ENCODE data around the gene VOPP1.
"Not testable (repeated sequence)": the region's sequence is repeated elsewhere in the genome, so short reads cannot be mapped to it uniquely, and the experiment has no call there.

VOPP1 gene, protein sequence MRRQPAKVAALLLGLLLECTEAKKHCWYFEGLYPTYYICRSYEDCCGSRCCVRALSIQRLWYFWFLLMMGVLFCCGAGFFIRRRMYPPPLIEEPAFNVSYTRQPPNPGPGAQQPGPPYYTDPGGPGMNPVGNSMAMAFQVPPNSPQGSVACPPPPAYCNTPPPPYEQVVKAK

GRCh38 chr7:55572378-55573233 lies at the start of gene VOPP1:
TSS of gene VOPP1 (minus strand) at chr7:55572502. CDS start at chr7:55572324, 178 bp downstream.
- peak; percentile 86 for DNase-seq

GRCh38 chr7:55618913-55619312 lies 46.6 kb upstream of the VOPP1 start:
- no peak for DNase-seq

DNA sequence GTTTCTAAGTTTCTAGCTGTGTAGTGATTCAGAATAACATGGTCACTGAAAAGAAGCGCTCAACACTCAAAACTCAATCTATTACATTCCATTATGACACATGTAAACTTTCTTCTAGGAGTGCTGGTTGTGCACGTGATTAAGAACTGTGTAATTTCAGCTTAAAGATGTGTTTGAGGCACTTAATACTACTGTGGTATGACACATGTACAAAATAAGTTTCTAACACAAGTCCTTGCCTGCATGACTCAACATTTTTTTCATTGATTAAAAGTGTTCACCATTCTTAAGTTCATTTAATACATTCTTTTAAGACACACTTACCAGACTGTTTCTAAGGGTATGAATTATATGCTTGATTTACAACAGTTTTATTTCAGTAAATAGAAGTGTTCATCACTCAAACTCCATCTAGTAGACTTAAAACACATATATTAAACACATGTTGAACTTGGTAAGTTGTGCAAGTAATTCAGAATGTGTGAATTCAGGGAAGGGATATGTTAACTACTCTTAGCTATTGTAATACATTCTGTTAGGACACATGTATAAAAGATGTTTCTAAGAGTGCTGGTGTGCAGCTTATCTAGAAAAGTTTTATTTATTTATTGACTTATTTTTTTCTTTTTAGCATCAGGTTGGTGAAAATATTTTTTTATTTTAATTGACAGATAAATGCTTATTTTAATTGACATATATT lies 42.2 kb upstream of the VOPP1 start:
- not testable (repeated sequence) for DNase-seq

- not testable (repeated sequence) for DNase-seq
Measured at GRCh38 chr7:55609726-55610125, 37.4 kb upstream of the VOPP1 start.

DNA sequence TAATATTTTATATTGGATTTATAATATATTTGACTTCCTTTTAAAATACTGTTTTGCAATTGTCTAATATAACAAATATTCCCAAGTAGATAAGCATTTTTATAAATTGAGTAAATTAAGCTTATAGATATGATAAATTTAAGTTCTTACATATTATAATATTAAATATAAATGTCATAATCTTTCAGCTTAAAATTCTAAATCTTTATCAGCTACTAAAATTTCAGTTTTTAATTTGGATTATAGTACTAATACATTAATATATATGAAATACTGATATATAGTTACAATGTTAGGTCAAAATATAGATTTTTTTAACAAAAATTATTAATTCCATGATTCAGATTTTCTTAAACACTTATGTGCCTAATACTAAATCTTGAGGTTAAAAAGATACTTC lies 33.4 kb upstream of the VOPP1 start:
- DNase-seq: not testable (repeated sequence)

DNA sequence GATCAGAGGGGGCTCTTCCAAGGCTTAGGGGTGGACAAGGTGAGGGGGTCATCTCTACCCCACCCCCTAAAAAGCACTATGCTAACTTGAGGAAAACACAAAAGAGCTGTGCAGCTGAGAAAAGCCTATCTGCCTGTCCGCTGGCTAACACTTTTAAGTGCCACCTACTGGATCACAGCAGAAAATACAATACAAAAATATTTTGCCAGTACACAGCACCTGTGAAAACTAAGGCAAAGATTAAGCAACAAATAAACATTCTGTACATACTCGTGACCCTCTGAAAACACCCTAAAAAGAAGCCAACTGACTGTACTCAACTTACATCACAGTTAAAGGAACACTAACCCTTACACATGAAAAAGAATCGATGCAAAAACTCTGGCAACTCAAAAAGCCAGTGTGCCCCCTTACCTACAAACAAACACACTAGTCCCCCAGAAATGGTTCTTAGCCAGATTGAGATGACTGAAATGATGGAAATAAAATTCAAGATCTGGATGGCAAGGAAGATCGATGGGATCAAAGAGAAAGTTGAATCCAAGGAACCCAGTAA lies 25.7 kb upstream of the VOPP1 start:
- peak; percentile 46 for DNase-seq

GRCh38 chr7:55597214-55597739 lies 25.0 kb upstream of the VOPP1 start:
- not testable (repeated sequence) for DNase-seq

- DNase-seq: no peak
Measured at GRCh38 chr7:55595511-55595910, 23.2 kb upstream of the VOPP1 start.

- no peak for DNase-seq
Measured at GRCh38 chr7:55594870-55595269, 22.6 kb upstream of the VOPP1 start.

- no peak for DNase-seq
Measured at GRCh38 chr7:55594414-55594813, 22.1 kb upstream of the VOPP1 start.

DNA sequence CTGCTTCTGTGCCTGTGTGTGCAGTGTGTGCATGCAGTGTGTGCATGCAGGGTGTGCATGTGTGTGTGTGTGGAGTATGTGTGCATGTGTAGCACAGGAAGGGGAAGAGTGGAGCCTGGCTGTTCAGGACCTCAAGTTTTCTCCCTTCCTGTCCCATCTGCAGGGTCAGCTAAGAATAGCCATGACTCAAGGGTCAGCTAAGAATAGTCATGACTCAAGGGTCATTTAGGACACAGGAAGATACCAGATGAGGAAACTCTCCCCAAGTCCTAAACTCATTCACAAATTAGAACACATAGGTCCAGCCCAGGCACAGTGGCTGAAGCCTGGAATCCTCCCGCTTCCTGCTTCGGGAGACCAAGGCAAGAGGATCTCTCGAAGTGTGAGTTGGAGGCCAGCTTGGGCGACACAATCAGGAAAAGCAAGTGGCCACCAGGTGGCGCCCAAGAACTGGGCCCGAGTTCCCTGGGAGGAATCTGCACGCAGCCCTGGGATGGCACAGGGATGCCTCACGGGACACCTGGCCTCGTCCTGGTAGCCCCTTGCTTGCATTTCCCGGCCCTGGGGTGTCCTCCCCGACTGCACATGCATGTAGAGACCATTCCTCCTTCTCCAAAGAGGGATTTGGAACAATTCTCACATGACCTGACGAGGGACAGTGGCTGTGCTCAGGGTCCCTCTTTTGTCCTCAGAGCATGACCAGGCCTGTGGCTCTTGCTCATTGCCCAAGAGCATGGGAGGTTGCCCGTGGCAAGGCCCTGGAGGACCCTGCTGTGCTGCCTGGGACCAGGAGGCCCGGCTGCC lies 21.4 kb upstream of the VOPP1 start:
- peak; percentile 76 for DNase-seq

GRCh38 chr7:55593172-55593514 lies 20.8 kb upstream of the VOPP1 start:
- no peak for DNase-seq

GRCh38 chr7:55592492-55592891 lies 20.2 kb upstream of the VOPP1 start:
- no peak for DNase-seq

GRCh38 chr7:55591282-55591931 lies 19.1 kb upstream of the VOPP1 start:
- DNase-seq: no peak

DNA sequence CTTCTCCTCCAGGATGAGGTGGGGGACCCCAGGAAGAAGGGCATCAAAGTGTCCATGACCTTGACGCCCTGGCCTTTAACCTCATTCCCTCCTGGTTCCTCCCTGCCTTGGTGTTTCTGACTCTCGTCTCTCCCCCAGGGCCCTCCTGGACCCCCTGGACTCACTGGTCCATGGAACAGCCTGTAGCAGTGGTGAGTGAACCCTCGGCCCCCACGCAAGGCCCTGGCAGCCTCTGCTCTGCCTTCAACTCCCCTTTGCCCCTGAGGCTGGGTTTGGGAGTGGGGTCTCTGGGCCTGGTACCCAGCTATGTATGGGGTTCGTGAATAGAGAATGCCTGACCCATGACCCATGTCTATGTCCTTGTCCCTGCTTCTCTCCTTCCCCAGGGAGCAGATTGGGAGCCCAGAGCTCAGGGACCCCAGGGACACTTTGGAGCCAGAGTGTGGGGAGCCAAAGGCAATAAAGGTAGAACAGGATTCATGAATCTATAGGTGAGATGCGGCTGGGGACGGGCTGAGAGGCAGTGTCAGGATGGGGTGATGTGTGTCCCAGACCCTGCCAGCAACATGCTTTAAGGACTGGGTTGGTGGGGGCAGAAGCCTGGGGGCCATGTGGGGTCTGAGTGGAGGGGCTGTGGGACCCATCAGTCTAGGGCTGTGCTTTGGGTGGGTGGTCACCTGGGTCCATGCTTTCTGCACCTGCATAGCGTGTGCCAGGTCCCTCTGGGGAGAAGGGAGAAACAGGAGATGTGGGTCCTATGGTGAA lies 18.4 kb upstream of the VOPP1 start:
- no peak for DNase-seq

DNA sequence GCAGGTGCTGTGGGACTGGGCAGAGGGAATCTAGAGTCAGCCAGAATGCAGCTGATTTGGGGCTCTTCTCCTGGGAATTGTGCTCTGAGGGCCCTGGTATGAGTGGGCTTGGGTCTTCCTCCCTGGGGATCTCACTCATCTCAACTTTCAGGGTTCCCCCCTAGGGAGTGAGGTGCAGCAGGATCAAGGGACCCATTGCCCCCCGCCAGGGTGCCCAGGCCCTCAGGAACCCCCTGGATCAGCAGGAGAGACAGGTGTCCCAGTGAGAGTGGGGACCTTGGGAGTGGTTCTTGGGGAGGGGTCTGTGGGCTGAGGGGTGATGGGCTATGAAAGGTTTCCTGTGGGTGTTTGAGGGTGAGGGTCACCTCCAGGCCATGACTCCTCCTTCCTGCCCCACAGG lies 17.6 kb upstream of the VOPP1 start:
- DNase-seq: no peak

- DNase-seq: no peak
Measured at GRCh38 chr7:55588976-55589604, 16.8 kb upstream of the VOPP1 start.

- no peak for DNase-seq
Measured at GRCh38 chr7:55588379-55588699, 16.0 kb upstream of the VOPP1 start.

DNA sequence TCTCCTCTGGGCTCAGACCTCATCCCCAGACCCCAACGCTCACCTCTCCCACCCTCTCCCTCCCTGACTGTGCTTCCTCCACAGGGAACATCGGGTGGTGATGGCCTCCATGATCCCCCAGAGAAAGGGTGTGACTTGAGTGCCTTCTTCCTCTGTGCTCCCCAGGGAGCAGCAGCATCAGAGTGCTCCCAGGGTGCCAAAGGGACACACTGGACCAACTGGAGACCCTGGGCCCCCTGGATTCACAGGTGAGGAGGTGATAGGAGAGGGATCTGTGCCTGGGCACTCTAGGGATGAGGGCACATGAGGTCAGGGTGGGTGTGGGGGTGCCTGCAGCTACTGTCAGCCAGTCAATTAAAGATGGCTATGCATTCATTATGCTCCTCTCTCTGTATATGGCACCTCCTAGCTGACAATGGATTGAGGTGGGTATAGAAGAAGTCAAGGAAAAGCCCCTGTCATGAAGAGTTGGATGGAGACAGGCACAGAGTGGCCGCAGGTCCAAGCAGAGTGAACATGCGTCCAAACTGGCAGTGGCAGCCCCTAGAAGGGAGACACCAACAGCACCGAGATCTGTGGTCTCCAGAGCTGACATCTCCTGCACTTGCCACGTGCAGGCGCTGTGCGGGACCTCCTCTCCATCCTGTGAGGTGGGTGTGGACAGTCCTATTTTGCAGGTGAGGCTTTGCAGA lies 15.5 kb upstream of the VOPP1 start:
- no peak for DNase-seq

- not testable (repeated sequence) for DNase-seq
Measured at GRCh38 chr7:55582656-55583055, 10.4 kb upstream of the VOPP1 start.
